Measurements from ENCODE around the gene ZNF273. TPM values are rescaled to one million over a fixed set of nuclear protein-coding genes. Genes with fewer than 3 reads are reported as not detected.

Gene ZNF273
- total RNA-seq, 4 donors from 2014 or later: 3.0 to 19.8 (median 13.2) TPM

DNA sequence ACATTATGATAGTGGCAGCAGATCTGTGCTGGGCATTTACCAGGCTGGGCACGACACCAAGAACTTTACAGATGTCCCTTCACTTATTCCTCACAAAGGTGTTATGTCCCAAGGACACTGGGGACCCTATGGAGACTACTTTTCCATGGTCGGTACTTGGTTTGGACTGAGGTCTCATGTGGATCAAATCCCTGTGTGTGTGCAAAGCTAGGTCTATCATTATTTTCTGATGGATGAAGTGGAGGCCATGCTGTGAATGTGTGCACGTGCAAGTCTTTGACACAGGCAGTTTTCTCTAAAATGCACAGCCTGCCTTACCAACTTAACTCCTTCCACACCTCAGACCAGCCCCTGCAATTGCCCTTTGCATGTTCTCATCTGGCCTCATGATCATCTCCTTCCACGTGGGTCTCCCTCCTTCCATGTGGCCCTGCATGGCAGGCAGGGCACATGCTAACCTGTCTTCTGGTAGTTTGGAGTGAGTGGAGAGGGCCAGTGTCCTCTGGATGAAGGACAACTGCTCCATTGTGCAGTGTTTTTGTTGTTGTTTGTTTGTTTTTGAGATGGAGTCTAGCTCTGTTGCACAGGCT is 16.0 kb upstream of the ZNF273 start:
- peaks cover 0 to 35% (median 11%) of the 10 kb centered on the region in 4 donors for H3K4me1 ChIP-seq
- no peak for DNase-seq (ENCODE audit: low spot score in 2 of 2)
- no peak overlapping the region for H3K27ac ChIP-seq
- H3K36me3 ChIP-seq: no peaks in the 10 kb centered on the region
- TF ChIP-seq EP300 (IDR thresholded peaks at IDR 0.05): no peak
- TF ChIP-seq, protein P1, sequence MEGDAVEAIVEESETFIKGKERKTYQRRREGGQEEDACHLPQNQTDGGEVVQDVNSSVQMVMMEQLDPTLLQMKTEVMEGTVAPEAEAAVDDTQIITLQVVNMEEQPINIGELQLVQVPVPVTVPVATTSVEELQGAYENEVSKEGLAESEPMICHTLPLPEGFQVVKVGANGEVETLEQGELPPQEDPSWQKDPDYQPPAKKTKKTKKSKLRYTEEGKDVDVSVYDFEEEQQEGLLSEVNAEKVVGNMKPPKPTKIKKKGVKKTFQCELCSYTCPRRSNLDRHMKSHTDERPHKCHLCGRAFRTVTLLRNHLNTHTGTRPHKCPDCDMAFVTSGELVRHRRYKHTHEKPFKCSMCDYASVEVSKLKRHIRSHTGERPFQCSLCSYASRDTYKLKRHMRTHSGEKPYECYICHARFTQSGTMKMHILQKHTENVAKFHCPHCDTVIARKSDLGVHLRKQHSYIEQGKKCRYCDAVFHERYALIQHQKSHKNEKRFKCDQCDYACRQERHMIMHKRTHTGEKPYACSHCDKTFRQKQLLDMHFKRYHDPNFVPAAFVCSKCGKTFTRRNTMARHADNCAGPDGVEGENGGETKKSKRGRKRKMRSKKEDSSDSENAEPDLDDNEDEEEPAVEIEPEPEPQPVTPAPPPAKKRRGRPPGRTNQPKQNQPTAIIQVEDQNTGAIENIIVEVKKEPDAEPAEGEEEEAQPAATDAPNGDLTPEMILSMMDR (IDR thresholded peaks at IDR 0.05): no peak
- no peak for TF ChIP-seq POLR2A (IDR thresholded peaks at IDR 0.05)
- peaks cover 0 to 30% of the 10 kb centered on the region in 2 donors for H3K27me3 ChIP-seq
- 72 to 87% methylated on average over 4 of the region's 4 CpGs for WGBS, 2 donors
- no peak overlapping the region for H3K4me3 ChIP-seq
- H3K9me3 ChIP-seq: no peaks in the 10 kb centered on the region

DNA sequence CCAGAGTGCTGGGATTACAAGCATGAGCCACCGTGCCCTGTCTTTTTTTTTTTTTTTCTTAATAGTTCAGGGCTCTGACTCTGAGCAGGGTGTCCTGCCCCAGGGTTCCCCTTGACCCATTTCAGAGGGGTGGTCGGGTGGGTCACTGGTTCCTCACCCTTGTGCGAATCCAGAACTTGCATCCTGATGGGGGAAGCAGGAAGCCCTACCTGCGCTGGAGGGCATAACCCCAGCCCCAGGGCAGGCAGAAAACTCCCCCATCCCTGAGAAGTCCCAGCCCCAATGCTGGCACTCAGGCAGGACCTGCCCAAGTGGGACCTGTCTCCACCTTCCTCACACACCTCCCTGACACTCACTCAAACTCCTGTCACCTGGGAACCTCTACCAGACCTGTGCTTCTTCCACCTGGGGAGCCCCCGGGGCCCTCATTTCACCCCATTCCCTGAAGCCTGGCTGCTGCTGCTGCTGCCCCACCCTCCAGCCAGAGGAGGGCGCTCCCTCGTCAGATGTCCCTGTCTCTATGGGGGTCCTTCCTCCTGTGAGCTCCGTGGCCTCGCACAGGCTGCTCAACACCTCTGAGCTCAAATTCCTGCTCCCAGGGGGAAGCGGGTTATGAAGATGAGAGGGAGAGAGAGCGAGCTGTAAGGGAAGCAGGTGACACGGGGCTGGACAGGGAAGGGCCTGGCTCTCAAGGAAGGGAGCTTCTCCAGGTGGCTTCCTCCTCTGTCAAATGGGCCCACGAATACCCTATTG is 15.1 kb upstream of the ZNF273 start:
- Histone ChIP-seq H3K27ac (no peak overlapping the region), H3K27me3 (peaks cover 0 to 30% of the 10 kb centered on the region in 2 donors), H3K36me3 (no peaks in the 10 kb centered on the region), H3K4me3 (peak overlapping the region; percentile 31 to 56 (median 45)), H3K4me1 (peaks cover 0 to 39% (median 11%) of the 10 kb centered on the region in 4 donors), H3K9me3 (no peaks in the 10 kb centered on the region)
- 19 to 29% methylated on average over 13 of the region's 13 CpGs for WGBS, 2 donors
- DNase-seq (ENCODE audit: low spot score in 2 of 2): no peak
- no peak for TF ChIP-seq POLR2A (IDR thresholded peaks at IDR 0.05)
- TF ChIP-seq, protein P1 (IDR thresholded peaks at IDR 0.05): peak in 3 of 5 experiments; percentile 20 to 38 (median 34)

DNA sequence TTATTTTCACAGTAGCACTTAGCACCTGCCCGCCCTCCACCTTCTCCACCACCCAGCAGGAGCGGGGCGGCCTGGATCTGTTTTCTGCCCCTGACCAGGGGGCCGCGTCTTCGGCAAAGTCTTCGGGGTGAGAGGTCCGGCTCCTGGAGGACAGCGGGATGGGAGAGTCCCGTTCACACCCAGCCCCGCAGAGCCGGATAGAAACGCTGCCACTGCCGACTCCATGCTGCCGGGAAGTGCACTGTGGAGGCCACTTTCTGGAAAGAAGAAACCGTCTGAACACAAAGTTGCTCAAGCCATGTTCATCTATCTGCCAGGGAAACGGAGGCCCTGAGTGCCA is 14.5 kb upstream of the ZNF273 start:
- H3K27ac ChIP-seq: peak overlapping the region in 1 of 4 donors; percentile 11

DNA sequence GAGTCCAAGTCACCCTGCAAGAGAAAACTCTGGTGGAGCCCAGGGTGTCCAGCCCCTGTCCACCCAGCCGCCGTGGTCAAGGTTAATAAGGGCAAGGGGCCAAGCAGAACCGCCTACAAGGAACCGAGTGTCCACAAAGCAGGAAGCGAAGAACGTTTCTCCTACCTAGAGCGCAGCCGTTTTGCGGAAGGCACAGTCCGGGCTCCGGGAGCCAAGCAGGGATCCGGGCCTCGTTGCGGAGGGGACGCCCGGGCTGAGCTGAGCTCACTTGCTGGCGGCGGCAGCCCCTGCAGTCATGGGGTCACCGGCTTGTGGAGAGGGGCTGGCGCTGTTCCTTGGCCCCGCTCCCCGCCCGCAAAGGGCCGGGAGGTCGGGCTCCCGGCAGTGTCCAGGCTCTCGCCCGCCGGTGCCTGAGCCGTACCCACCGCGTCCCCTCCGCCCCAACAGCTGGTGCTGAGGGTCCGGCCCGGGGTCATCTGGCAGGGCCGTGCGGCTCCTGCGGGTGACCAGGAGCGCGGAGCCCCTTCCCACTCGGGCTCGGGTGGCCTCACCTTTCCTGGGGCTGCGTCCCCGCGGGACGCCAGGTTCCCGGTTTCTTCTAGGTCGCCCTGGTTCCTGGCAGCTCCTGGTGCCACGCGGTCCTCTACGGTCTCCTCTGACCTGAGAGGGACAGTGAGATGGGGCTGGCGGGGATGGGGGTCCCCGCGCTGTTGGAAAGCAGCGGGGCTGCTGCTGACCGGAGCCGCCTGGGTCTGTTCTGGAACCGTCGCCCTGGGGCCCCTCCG is 14.0 kb upstream of the ZNF273 start:
- Histone ChIP-seq H3K4me3 (peak overlapping the region; percentile 31 to 56 (median 45)), H3K9me3 (no peaks in the 10 kb centered on the region), H3K36me3 (no peaks in the 10 kb centered on the region), H3K4me1 (peaks cover 0 to 35% (median 11%) of the 10 kb centered on the region in 4 donors), H3K27me3 (peaks cover 0 to 25% of the 10 kb centered on the region in 2 donors), H3K27ac (peak overlapping the region in 2 of 4 donors; percentile 2 to 11)
- 4 to 10% methylated on average over 25 to 50 of the region's 60 CpGs for WGBS, 2 donors
- TF ChIP-seq, protein P1 (IDR thresholded peaks at IDR 0.05): no peak
- TF ChIP-seq EP300 (IDR thresholded peaks at IDR 0.05) (no peak), POLR2A (IDR thresholded peaks at IDR 0.05) (no peak)
- peak in 1 of 2 donors; percentile 17 for DNase-seq (ENCODE audit: low spot score in 2 of 2)

More for the DNA sequence above, 14.5 kb upstream of the ZNF273 start:
- Histone ChIP-seq H3K9me3 (no peaks in the 10 kb centered on the region), H3K4me1 (peaks cover 0 to 35% (median 11%) of the 10 kb centered on the region in 4 donors), H3K4me3 (peak overlapping the region; percentile 31 to 56 (median 45)), H3K36me3 (no peaks in the 10 kb centered on the region), H3K27me3 (peaks cover 0 to 29% of the 10 kb centered on the region in 2 donors)
- no peak for DNase-seq (ENCODE audit: low spot score in 2 of 2)
- TF ChIP-seq POLR2A (IDR thresholded peaks at IDR 0.05) (no peak), EP300 (IDR thresholded peaks at IDR 0.05) (no peak)
- TF ChIP-seq, protein P1 (IDR thresholded peaks at IDR 0.05): no peak
- WGBS, 2 donors: 3 to 5% methylated on average over 16 of the region's 17 CpGs
